ENCODE measurements around the gene BLACAT1. TPM values are rescaled to one million over a fixed set of nuclear protein-coding genes. Genes with fewer than 3 reads are reported as not detected.
A peak's percentile ranks its signal among the peaks of the same experiment; 100 is the strongest.

Gene BLACAT1
- total RNA-seq, 1 experiment from 2014 or later: 9.8 TPM

- TF ChIP-seq RORB (CRISPR knock-in tag; IDR thresholded peaks at IDR 0.05): no peak
- TF ChIP-seq IRF2 (CRISPR knock-in tag; IDR thresholded peaks at IDR 0.05; ENCODE audit: borderline replicate concordance, low read depth): no peak
- TF ChIP-seq ZNF532 (CRISPR knock-in tag; IDR thresholded peaks at IDR 0.05; ENCODE audit: borderline replicate concordance): no peak
- TF ChIP-seq, protein P1, sequence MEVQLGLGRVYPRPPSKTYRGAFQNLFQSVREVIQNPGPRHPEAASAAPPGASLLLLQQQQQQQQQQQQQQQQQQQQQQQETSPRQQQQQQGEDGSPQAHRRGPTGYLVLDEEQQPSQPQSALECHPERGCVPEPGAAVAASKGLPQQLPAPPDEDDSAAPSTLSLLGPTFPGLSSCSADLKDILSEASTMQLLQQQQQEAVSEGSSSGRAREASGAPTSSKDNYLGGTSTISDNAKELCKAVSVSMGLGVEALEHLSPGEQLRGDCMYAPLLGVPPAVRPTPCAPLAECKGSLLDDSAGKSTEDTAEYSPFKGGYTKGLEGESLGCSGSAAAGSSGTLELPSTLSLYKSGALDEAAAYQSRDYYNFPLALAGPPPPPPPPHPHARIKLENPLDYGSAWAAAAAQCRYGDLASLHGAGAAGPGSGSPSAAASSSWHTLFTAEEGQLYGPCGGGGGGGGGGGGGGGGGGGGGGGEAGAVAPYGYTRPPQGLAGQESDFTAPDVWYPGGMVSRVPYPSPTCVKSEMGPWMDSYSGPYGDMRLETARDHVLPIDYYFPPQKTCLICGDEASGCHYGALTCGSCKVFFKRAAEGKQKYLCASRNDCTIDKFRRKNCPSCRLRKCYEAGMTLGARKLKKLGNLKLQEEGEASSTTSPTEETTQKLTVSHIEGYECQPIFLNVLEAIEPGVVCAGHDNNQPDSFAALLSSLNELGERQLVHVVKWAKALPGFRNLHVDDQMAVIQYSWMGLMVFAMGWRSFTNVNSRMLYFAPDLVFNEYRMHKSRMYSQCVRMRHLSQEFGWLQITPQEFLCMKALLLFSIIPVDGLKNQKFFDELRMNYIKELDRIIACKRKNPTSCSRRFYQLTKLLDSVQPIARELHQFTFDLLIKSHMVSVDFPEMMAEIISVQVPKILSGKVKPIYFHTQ (CRISPR knock-in tag; IDR thresholded peaks at IDR 0.05): 0 out of 2 replicates have a peak, but pooled peaks have one; percentile 58
- no peak for TF ChIP-seq OVOL2 (CRISPR knock-in tag; IDR thresholded peaks at IDR 0.05; ENCODE audit: borderline replicate concordance)
These were observed 10.8 kb downstream of the BLACAT1 start (continued) for GRCh38 chr1:205444931-205445645.

DNA sequence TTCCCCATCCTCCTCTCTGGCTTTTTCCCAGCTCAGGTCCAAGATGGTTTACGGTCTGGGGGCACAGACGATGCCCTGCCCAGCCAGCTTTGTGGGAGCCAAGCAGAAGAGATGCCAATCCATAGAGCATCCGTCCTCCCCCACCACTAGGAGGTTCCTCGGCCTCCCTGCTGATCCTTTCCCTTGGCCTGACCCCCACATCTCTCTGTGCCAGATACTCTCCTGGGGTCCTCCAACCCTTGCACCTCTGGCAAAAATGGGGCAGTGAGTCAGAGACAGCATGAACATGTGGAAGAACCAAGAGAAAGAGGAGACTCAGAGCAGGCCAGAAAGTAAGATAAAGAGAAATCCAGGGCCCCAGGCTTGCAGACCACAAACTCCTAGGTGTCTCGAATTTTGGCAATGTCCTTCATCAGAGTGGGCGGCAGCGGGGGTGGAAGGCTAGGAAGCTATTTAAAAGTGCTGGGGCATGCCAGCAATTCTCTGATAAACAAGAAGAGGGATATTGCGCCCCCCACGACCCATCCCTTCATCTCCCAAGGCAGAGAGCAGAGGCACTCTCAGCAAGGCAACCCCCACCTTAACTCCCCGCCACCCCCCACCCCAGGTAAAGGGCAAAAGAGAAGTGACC, 11.4 kb downstream of the BLACAT1 start:
- peaks cover 7% of the 10 kb centered on the region for H3K27me3 Mint-ChIP-seq (ENCODE audit: low read depth)
- CTCF ChIA-PET: interaction anchor here (0.6 to 10.6 kb wide), 19 partner anchors 8 to 1186 kb away, joined by 3 to 210 read pairs (median 5); partner anchors contain the start of gene BLACAT1
- peaks cover 95% of the 10 kb centered on the region for H3K4me1 Mint-ChIP-seq
- H3K9me3 Mint-ChIP-seq: no peaks in the 10 kb centered on the region
- ATAC-seq (no peak), DNase-seq (ENCODE audit: low spot score) (no peak)
- H3K36me3 Mint-ChIP-seq: no peaks in the 10 kb centered on the region
- TF ChIP-seq FOXP1 (CRISPR knock-in tag; IDR thresholded peaks at IDR 0.05; ENCODE audit: borderline replicate concordance) (0 out of 2 replicates have a peak, but pooled peaks have one; percentile 47), GABPB1 (CRISPR knock-in tag; IDR thresholded peaks at IDR 0.05) (no peak), ZNF121 (CRISPR knock-in tag; IDR thresholded peaks at IDR 0.05) (no peak), KAT7 (CRISPR knock-in tag; IDR thresholded peaks at IDR 0.05; ENCODE audit: borderline replicate concordance) (0 out of 2 replicates have a peak, but pooled peaks have one; percentile 52), ZNF219 (CRISPR knock-in tag; IDR thresholded peaks at IDR 0.05; ENCODE audit: borderline replicate concordance) (no peak), MYBL2 (CRISPR knock-in tag; IDR thresholded peaks at IDR 0.05) (peak; percentile 47; the same call in 1 of the 2 replicates), ZNF532 (CRISPR knock-in tag; IDR thresholded peaks at IDR 0.05; ENCODE audit: borderline replicate concordance) (no peak)
- TF ChIP-seq, protein P2, sequence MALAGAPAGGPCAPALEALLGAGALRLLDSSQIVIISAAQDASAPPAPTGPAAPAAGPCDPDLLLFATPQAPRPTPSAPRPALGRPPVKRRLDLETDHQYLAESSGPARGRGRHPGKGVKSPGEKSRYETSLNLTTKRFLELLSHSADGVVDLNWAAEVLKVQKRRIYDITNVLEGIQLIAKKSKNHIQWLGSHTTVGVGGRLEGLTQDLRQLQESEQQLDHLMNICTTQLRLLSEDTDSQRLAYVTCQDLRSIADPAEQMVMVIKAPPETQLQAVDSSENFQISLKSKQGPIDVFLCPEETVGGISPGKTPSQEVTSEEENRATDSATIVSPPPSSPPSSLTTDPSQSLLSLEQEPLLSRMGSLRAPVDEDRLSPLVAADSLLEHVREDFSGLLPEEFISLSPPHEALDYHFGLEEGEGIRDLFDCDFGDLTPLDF (CRISPR knock-in tag; IDR thresholded peaks at IDR 0.05): no peak
- TF ChIP-seq, protein P3, sequence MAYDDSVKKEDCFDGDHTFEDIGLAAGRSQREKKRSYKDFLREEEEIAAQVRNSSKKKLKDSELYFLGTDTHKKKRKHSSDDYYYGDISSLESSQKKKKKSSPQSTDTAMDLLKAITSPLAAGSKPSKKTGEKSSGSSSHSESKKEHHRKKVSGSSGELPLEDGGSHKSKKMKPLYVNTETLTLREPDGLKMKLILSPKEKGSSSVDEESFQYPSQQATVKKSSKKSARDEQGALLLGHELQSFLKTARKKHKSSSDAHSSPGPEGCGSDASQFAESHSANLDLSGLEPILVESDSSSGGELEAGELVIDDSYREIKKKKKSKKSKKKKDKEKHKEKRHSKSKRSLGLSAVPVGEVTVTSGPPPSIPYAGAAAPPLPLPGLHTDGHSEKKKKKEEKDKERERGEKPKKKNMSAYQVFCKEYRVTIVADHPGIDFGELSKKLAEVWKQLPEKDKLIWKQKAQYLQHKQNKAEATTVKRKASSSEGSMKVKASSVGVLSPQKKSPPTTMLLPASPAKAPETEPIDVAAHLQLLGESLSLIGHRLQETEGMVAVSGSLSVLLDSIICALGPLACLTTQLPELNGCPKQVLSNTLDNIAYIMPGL (CRISPR knock-in tag; IDR thresholded peaks at IDR 0.05): 0 out of 2 replicates have a peak, but pooled peaks have one; percentile 15
- POLR2A ChIA-PET: interaction anchor here (0.6 to 2.3 kb wide), 8 partner anchors 8 to 144 kb away, joined by 3 to 48 read pairs (median 5); partner anchors contain the start of gene BLACAT1
- peak overlapping the region; percentile 49 for H3K4me3 Mint-ChIP-seq
- peak overlapping the region; percentile 97 for H3K27ac Mint-ChIP-seq

All from WTC11 (cell line).